CD1c-positive myeloid dendritic cell (primary cell): ENCODE data around the gene ATP8A2.
"Not testable (repeated sequence)": the region's sequence is repeated elsewhere in the genome, so short reads cannot be mapped to it uniquely, and the experiment has no call there.

Source experiments
- DNase-seq: peaks from one replicate; pipeline ENCODE4 v3.0.0-alpha.2; 2016; ENCODE audit errors: extremely low spot score

Gene ATP8A2

GRCh38 chr13:26038931-26039475 lies 667.2 kb downstream of the ATP8A2 start:
- DNase-seq, result no peak

- DNase-seq, result no peak
Measured at GRCh38 chr13:26041444-26041843, 669.7 kb downstream of the ATP8A2 start.

- no peak for DNase-seq
Measured at GRCh38 chr13:26042785-26043184, 671.0 kb downstream of the ATP8A2 start.

GRCh38 chr13:26045142-26045541 lies 673.4 kb downstream of the ATP8A2 start:
- DNase-seq, result no peak

GRCh38 chr13:26046639-26047038 lies 674.9 kb downstream of the ATP8A2 start:
- no peak for DNase-seq

- DNase-seq, result no peak
Measured at GRCh38 chr13:26047040-26047439, 675.3 kb downstream of the ATP8A2 start.

- DNase-seq, result no peak
Measured at GRCh38 chr13:26048741-26049140, 677.0 kb downstream of the ATP8A2 start.

GRCh38 chr13:26050568-26051230 lies 678.9 kb downstream of the ATP8A2 start:
- DNase-seq, result no peak

- no peak for DNase-seq
Measured at GRCh38 chr13:26051231-26051656, 679.5 kb downstream of the ATP8A2 start.

- DNase-seq, result no peak
Measured at GRCh38 chr13:26051657-26052311, 680.0 kb downstream of the ATP8A2 start, which contains the start of gene SHISA2. Gene SHISA2, minus strand, starts transcription at chr13:26052016. Its CDS starts 1,041 bp downstream, at chr13:26050975.

GRCh38 chr13:26052337-26052736 lies 680.6 kb downstream of the ATP8A2 start:
- no peak for DNase-seq

GRCh38 chr13:26053418-26053980 lies 681.7 kb downstream of the ATP8A2 start:
- DNase-seq, result no peak

- DNase-seq, result no peak
Measured at GRCh38 chr13:26054896-26055295, 683.1 kb downstream of the ATP8A2 start.

- no peak for DNase-seq
Measured at GRCh38 chr13:26058704-26059103, 686.9 kb downstream of the ATP8A2 start.

GRCh38 chr13:26060357-26060756 lies 688.6 kb downstream of the ATP8A2 start:
- DNase-seq, result no peak

- no peak for DNase-seq
Measured at GRCh38 chr13:26061256-26061655, 689.5 kb downstream of the ATP8A2 start.

- DNase-seq, result no peak
Measured at GRCh38 chr13:26061947-26062346, 690.2 kb downstream of the ATP8A2 start.

GRCh38 chr13:26062853-26063444 lies 691.2 kb downstream of the ATP8A2 start:
- DNase-seq, result peak; percentile 36

- not testable (repeated sequence) for DNase-seq
Measured at GRCh38 chr13:26066492-26066891, 694.7 kb downstream of the ATP8A2 start.

GRCh38 chr13:26067601-26068000 lies 695.8 kb downstream of the ATP8A2 start:
- no peak for DNase-seq

- not testable (repeated sequence) for DNase-seq
Measured at GRCh38 chr13:26068372-26068771, 696.6 kb downstream of the ATP8A2 start.

GRCh38 chr13:26069642-26070041 lies 697.9 kb downstream of the ATP8A2 start:
- not testable (repeated sequence) for DNase-seq
